NCI-H2107 treated with DMSO at 0.1 percent for 48 hours (cell line): Measurements from ENCODE around the gene SPACA4.
"Not testable (repeated sequence)": the region's sequence is repeated elsewhere in the genome, so short reads cannot be mapped to it uniquely, and the experiment has no call there.

Experiments used
- DNase-seq: peaks from one replicate; lab custom pipeline; 2025; ENCODE audit not compliant: unreplicated experiment; lab: John Stamatoyannopoulos, UW

Gene SPACA4

GRCh38 chr19:48618278-48618915 is 11.9 kb downstream of the SPACA4 start:
- no peak for DNase-seq

- peak; percentile 96 for DNase-seq
Observed at GRCh38 chr19:48618916-48619691, 12.6 kb downstream of the SPACA4 start, which contains the start of the genes RPL18 and SPHK2. RPL18 (minus strand) TSS chr19:48619178; CDS start chr19:48619143, 35 bp downstream. SPHK2 (plus strand) TSS chr19:48619506; CDS start chr19:48620515, 1,009 bp downstream.

GRCh38 chr19:48619692-48620585 is 13.4 kb downstream of the SPACA4 start:
- DNase-seq, result no peak

- peak; percentile 41 for DNase-seq
Observed at GRCh38 chr19:48623556-48624066, 17.1 kb downstream of the SPACA4 start.

- peak; percentile 91 for DNase-seq
Observed at GRCh38 chr19:48624067-48624594, 17.6 kb downstream of the SPACA4 start.

- DNase-seq, result peak; percentile 10
Observed at GRCh38 chr19:48624791-48625723, 18.5 kb downstream of the SPACA4 start.

- no peak for DNase-seq
Observed at GRCh38 chr19:48625891-48626327, 19.4 kb downstream of the SPACA4 start.

- no peak for DNase-seq
Observed at GRCh38 chr19:48627201-48627864, 20.8 kb downstream of the SPACA4 start.

- DNase-seq, result no peak
Observed at GRCh38 chr19:48627865-48628314, 21.3 kb downstream of the SPACA4 start.

GRCh38 chr19:48628486-48629296 is 22.1 kb downstream of the SPACA4 start:
- DNase-seq, result no peak

- DNase-seq, result no peak
Observed at GRCh38 chr19:48629297-48629598, 22.7 kb downstream of the SPACA4 start.

- no peak for DNase-seq
Observed at GRCh38 chr19:48629599-48630295, 23.2 kb downstream of the SPACA4 start.

GRCh38 chr19:48630296-48631063 is 23.9 kb downstream of the SPACA4 start:
- no peak for DNase-seq

GRCh38 chr19:48631225-48631624 is 24.7 kb downstream of the SPACA4 start:
- DNase-seq, result no peak

- not testable (repeated sequence) for DNase-seq
Observed at GRCh38 chr19:48632286-48632685, 25.7 kb downstream of the SPACA4 start.

GRCh38 chr19:48632692-48633147 is 26.2 kb downstream of the SPACA4 start:
- no peak for DNase-seq
